Measurements from ENCODE around the gene MRPS18C. TPM values are rescaled to one million over a fixed set of nuclear protein-coding genes. Genes with fewer than 3 reads are reported as not detected.

Gene MRPS18C
- total RNA-seq, 5 donors from 2014 or later (not counting 1 experiment from before 2014, with no cell fraction given) = 11.1 to 36.2 (median 32.9) TPM

DNA sequence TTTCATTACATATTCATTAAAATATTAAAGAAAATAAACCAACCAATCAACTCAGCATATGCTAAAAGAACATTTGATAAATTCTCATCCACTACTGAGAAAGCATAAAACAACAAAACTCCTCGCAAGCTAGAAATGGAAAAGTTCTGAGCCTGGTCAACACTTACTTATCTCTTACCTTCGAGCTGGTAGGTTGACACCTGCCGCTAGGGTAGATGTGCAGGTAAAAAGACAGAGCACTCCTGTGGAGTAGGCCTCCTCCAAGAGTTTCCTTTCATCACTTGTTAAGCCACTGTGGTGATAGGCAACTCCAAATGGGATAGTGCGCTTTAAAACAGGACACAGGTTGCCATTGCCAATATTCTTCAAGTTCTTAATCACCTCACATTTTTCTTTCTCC, 19.2 kb upstream of the MRPS18C start:
- no peaks in the 10 kb centered on the region for H3K4me1 ChIP-seq (ENCODE audit: control insufficient read depth in 1 of 2, extremely low read depth in 1 of 2, insufficient read depth in 2 of 2, low read length in 2 of 2)
- peaks cover 2 to 39% of the 10 kb centered on the region in 2 donors for H3K36me3 ChIP-seq (ENCODE audit: control insufficient read depth in 2 of 2, extremely low read depth in 1 of 2, insufficient read depth in 1 of 2, low read length in 1 of 2)
- no peaks in the 10 kb centered on the region for H3K9me3 Mint-ChIP-seq
- H3K36me3 Mint-ChIP-seq = peaks cover 45% of the 10 kb centered on the region
- no peak overlapping the region for H3K4me3 Mint-ChIP-seq
- no peak for DNase-seq
- no peaks in the 10 kb centered on the region for H3K27me3 Mint-ChIP-seq
- H3K4me1 Mint-ChIP-seq = peaks cover 4 to 7% (median 7%) of the 10 kb centered on the region in 3 donors
- no peak overlapping the region for H3K4me3 ChIP-seq (ENCODE audit: control insufficient read depth in 1 of 2, extremely low read depth in 1 of 2, low read length in 1 of 2)
- CTCF ChIA-PET = no interaction called here
- no peaks in the 10 kb centered on the region for H3K9me3 ChIP-seq
- H3K27ac Mint-ChIP-seq = no peak overlapping the region
- POLR2A ChIA-PET = interaction anchor here (0.6 kb wide), 2 partner anchors 606 to 1150 kb away, joined by 9 to 16 read pairs; no protein-coding TSS in a partner anchor
- no peaks in the 10 kb centered on the region for H3K27me3 ChIP-seq (replicated peaks in 1 of 2; ENCODE audit: control insufficient read depth in 2 of 2, extremely low read depth in 1 of 2, insufficient read depth in 2 of 2, low read length in 1 of 2)
- no peak for ATAC-seq (replicated peaks in 1 of 4)
- WGBS (ENCODE audit: insufficient coverage) = 100% methylated on average over 1 of the region's 4 CpGs
- H3K27ac ChIP-seq (ENCODE audit: low read length) = no peak overlapping the region

GRCh38 chr4:83438719-83439118, 17.1 kb upstream of the MRPS18C start:
- Mint-ChIP-seq H3K27ac (no peak overlapping the region), H3K4me3 (no peak overlapping the region), H3K9me3 (no peaks in the 10 kb centered on the region), H3K4me1 (peaks cover 4 to 7% (median 5%) of the 10 kb centered on the region in 3 donors), H3K27me3 (no peaks in the 10 kb centered on the region), H3K36me3 (peaks cover 48% of the 10 kb centered on the region)
- CTCF ChIA-PET = interaction anchor here in 1 of 2 donors (0.7 to 0.9 kb wide), 2 partner anchors 19 to 1057 kb away, joined by 3 to 5 read pairs; no protein-coding TSS in a partner anchor
- Histone ChIP-seq H3K4me3 (ENCODE audit: control insufficient read depth in 1 of 2, extremely low read depth in 1 of 2, low read length in 1 of 2) (no peak overlapping the region), H3K27ac (ENCODE audit: low read length) (no peak overlapping the region), H3K27me3 (replicated peaks in 1 of 2; ENCODE audit: control insufficient read depth in 2 of 2, extremely low read depth in 1 of 2, insufficient read depth in 2 of 2, low read length in 1 of 2) (no peaks in the 10 kb centered on the region), H3K9me3 (no peaks in the 10 kb centered on the region), H3K36me3 (ENCODE audit: control insufficient read depth in 2 of 2, extremely low read depth in 1 of 2, insufficient read depth in 1 of 2, low read length in 1 of 2) (peaks cover 4 to 49% of the 10 kb centered on the region in 2 donors), H3K4me1 (ENCODE audit: control insufficient read depth in 1 of 2, extremely low read depth in 1 of 2, insufficient read depth in 2 of 2, low read length in 2 of 2) (no peaks in the 10 kb centered on the region)
- DNase-seq (no peak), ATAC-seq (replicated peaks in 1 of 4) (no peak)
- POLR2A ChIA-PET = interaction anchor here in 1 of 2 donors (0.7 kb wide), 1 partner anchor 384 kb away, joined by 4 read pairs; no protein-coding TSS in a partner anchor

DNA sequence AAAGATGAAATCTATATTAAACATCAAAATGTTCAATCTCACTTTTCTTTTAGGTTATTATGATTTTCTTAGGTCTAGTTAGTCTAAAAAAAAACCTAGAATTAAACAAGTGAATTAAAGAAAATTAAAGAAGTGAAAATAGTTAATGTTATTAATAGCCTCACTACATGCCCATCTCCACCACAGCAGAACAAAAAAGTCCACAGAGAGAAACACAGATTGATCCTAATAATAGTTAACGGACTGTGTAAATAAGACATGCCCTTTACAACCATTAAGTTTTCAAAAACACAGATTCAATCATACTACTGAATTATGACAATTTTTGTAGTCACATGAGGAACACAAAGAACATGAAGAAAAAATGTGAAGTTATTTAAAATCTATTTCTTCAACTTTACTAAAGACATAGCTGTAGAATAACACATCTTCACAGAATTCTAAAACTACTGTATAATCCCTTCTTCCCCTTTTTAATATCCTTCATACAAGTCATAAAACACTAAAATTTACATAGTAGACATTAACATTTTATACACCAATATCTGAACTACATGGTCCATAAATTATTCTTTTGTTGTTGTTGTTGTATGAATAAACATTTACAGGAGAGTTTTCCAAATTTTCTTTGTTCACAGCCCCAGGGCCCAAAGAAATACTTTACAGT, 15.6 kb upstream of the MRPS18C start:
- POLR2A ChIA-PET = interaction anchor here in 1 of 2 donors (1.2 kb wide), 1 partner anchor 9 kb away, joined by 3 read pairs; no protein-coding TSS in a partner anchor
- no peaks in the 10 kb centered on the region for H3K27me3 Mint-ChIP-seq
- H3K4me1 Mint-ChIP-seq = peaks cover 4 to 5% (median 4%) of the 10 kb centered on the region in 3 donors
- CTCF ChIA-PET = interaction anchor here (0.5 to 0.8 kb wide), 3 partner anchors 10 to 155 kb away, joined by 3 read pairs; no protein-coding TSS in a partner anchor
- Histone ChIP-seq H3K36me3 (ENCODE audit: control insufficient read depth in 2 of 2, extremely low read depth in 1 of 2, insufficient read depth in 1 of 2, low read length in 1 of 2) (peaks cover 13 to 51% of the 10 kb centered on the region in 2 donors), H3K27me3 (replicated peaks in 1 of 2; ENCODE audit: control insufficient read depth in 2 of 2, extremely low read depth in 1 of 2, insufficient read depth in 2 of 2, low read length in 1 of 2) (no peaks in the 10 kb centered on the region), H3K9me3 (no peaks in the 10 kb centered on the region), H3K27ac (ENCODE audit: low read length) (no peak overlapping the region), H3K4me3 (ENCODE audit: control insufficient read depth in 1 of 2, extremely low read depth in 1 of 2, low read length in 1 of 2) (no peak overlapping the region), H3K4me1 (ENCODE audit: control insufficient read depth in 1 of 2, extremely low read depth in 1 of 2, insufficient read depth in 2 of 2, low read length in 2 of 2) (no peaks in the 10 kb centered on the region)
- ATAC-seq (replicated peaks in 1 of 4) (no peak), DNase-seq (no peak)
- no peak overlapping the region for H3K4me3 Mint-ChIP-seq
- no CpG with 5 or more reads among the region's 1 CpG for WGBS (ENCODE audit: insufficient coverage)
- peaks cover 50% of the 10 kb centered on the region for H3K36me3 Mint-ChIP-seq
- no peaks in the 10 kb centered on the region for H3K9me3 Mint-ChIP-seq
- no peak overlapping the region for H3K27ac Mint-ChIP-seq

DNA sequence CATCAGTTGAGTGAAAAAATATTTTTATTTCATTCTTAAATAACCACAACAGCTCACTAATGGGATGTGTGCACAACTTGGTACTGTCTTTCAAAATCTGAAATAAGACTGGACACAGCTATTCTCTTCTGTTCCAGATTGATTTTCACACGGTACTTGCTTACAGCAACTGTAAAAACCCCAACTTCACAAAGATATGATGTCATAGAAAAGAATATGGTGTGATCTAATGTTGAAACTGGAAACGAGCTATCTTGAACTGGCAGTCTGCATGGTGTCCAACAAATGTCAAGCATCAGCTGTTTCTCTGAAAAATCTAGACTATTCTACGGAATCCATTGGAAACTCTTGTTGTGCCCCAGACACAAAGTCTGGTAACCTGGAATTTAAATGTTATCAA, 15.0 kb upstream of the MRPS18C start:
- DNase-seq = no peak
- 83% methylated on average over 1 of the region's 3 CpGs for WGBS (ENCODE audit: insufficient coverage)
- no peak overlapping the region for H3K4me3 ChIP-seq (ENCODE audit: control insufficient read depth in 1 of 2, extremely low read depth in 1 of 2, low read length in 1 of 2)
- no peak overlapping the region for H3K27ac ChIP-seq (ENCODE audit: low read length)
- ChIA-PET CTCF (interaction anchor here (0.5 to 0.8 kb wide), 4 partner anchors 20 to 156 kb away, joined by 3 to 4 read pairs (median 3); no protein-coding TSS in a partner anchor), POLR2A (interaction anchor here (0.5 to 1.2 kb wide), 4 partner anchors 8 to 331 kb away, joined by 3 to 6 read pairs (median 4); no protein-coding TSS in a partner anchor)
- Mint-ChIP-seq H3K9me3 (no peaks in the 10 kb centered on the region), H3K4me3 (no peak overlapping the region), H3K36me3 (peaks cover 46% of the 10 kb centered on the region), H3K27ac (no peak overlapping the region), H3K4me1 (peaks cover 0 to 2% (median 1%) of the 10 kb centered on the region in 3 donors), H3K27me3 (no peaks in the 10 kb centered on the region)
- no peaks in the 10 kb centered on the region for H3K4me1 ChIP-seq (ENCODE audit: control insufficient read depth in 1 of 2, extremely low read depth in 1 of 2, insufficient read depth in 2 of 2, low read length in 2 of 2)
- H3K36me3 ChIP-seq (ENCODE audit: control insufficient read depth in 2 of 2, extremely low read depth in 1 of 2, insufficient read depth in 1 of 2, low read length in 1 of 2) = peaks cover 15 to 56% of the 10 kb centered on the region in 2 donors
- no peaks in the 10 kb centered on the region for H3K27me3 ChIP-seq (replicated peaks in 1 of 2; ENCODE audit: control insufficient read depth in 2 of 2, extremely low read depth in 1 of 2, insufficient read depth in 2 of 2, low read length in 1 of 2)
- ATAC-seq (replicated peaks in 1 of 4) = no peak
- H3K9me3 ChIP-seq = no peaks in the 10 kb centered on the region

DNA sequence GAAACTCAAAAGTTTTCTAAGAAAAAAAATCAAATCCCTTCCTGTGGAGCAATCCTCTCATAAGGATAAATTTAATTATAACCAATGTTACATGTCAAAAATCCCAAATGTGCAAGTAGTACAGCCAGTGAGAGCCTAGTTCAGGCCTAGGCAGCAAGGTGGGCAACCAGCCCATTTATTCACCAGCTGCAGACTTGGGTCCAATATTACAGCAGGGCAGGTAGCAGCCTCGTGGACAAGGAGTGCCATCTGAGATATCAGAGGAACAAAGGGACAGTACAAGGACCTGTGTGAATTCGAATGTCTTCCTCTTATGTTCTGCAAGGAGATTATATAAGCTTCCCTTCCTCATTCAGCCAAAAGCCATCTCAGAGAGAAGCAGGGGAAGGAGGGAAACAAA, 6.8 kb upstream of the MRPS18C start:
- Mint-ChIP-seq H3K36me3 (peaks cover 36% of the 10 kb centered on the region), H3K4me3 (no peak overlapping the region), H3K27me3 (no peaks in the 10 kb centered on the region), H3K27ac (peak overlapping the region in 1 of 2 donors; percentile 34), H3K4me1 (peaks cover 21 to 32% (median 31%) of the 10 kb centered on the region in 3 donors), H3K9me3 (no peaks in the 10 kb centered on the region)
- no peaks in the 10 kb centered on the region for H3K27me3 ChIP-seq (replicated peaks in 1 of 2; ENCODE audit: control insufficient read depth in 2 of 2, extremely low read depth in 1 of 2, insufficient read depth in 2 of 2, low read length in 1 of 2)
- peaks cover 0 to 3% of the 10 kb centered on the region in 2 experiments for H3K4me1 ChIP-seq (ENCODE audit: control insufficient read depth in 1 of 2, extremely low read depth in 1 of 2, insufficient read depth in 2 of 2, low read length in 2 of 2)
- DNase-seq (no peak), ATAC-seq (replicated peaks in 1 of 4) (no peak)
- 100% methylated on average over 1 of the region's 2 CpGs for WGBS (ENCODE audit: insufficient coverage)
- no peak overlapping the region for H3K27ac ChIP-seq (ENCODE audit: low read length)
- H3K9me3 ChIP-seq = no peaks in the 10 kb centered on the region
- peaks cover 8 to 42% of the 10 kb centered on the region in 2 donors for H3K36me3 ChIP-seq (ENCODE audit: control insufficient read depth in 2 of 2, extremely low read depth in 1 of 2, insufficient read depth in 1 of 2, low read length in 1 of 2)
- POLR2A ChIA-PET = interaction anchor here in 1 of 2 donors (1.1 kb wide), 1 partner anchor 9 kb away, joined by 3 read pairs; no protein-coding TSS in a partner anchor
- CTCF ChIA-PET = interaction anchor here in 1 of 2 donors (0.7 kb wide), 2 partner anchors 180 to 425 kb away, joined by 5 read pairs; no protein-coding TSS in a partner anchor
- no peak overlapping the region for H3K4me3 ChIP-seq (ENCODE audit: control insufficient read depth in 1 of 2, extremely low read depth in 1 of 2, low read length in 1 of 2)

GRCh38 chr4:83454686-83455085, 1.2 kb upstream of the MRPS18C start:
- Histone ChIP-seq H3K27me3 (replicated peaks in 1 of 2; ENCODE audit: control insufficient read depth in 2 of 2, extremely low read depth in 1 of 2, insufficient read depth in 2 of 2, low read length in 1 of 2) (no peaks in the 10 kb centered on the region), H3K36me3 (ENCODE audit: control insufficient read depth in 2 of 2, extremely low read depth in 1 of 2, insufficient read depth in 1 of 2, low read length in 1 of 2) (peaks cover 0 to 38% of the 10 kb centered on the region in 2 donors), H3K4me1 (ENCODE audit: control insufficient read depth in 1 of 2, extremely low read depth in 1 of 2, insufficient read depth in 2 of 2, low read length in 2 of 2) (peaks cover 15 to 17% of the 10 kb centered on the region in 2 experiments), H3K4me3 (ENCODE audit: control insufficient read depth in 1 of 2, extremely low read depth in 1 of 2, low read length in 1 of 2) (peak overlapping the region; percentile 81 to 95), H3K27ac (ENCODE audit: low read length) (peak overlapping the region; percentile 96), H3K9me3 (no peaks in the 10 kb centered on the region)
- H3K4me3 Mint-ChIP-seq = peak overlapping the region; percentile 98 to 100 (median 100)
- H3K4me1 Mint-ChIP-seq = peaks cover 48 to 65% (median 62%) of the 10 kb centered on the region in 3 donors
- no peak for ATAC-seq (replicated peaks in 1 of 4)
- H3K27ac Mint-ChIP-seq = peak overlapping the region; percentile 100
- ChIA-PET POLR2A (interaction anchor here (0.6 to 1.7 kb wide), 3 partner anchors 31 to 558 kb away, joined by 3 to 6 read pairs (median 4); partner anchors contain the start of gene ABRAXAS1 (in 1 of the 2)), CTCF (interaction anchor here (0.6 to 2.6 kb wide), 5 partner anchors 16 to 420 kb away, joined by 3 to 8 read pairs (median 4); partner anchors contain the start of genes ABRAXAS1 (in 1 of the 2) and COPS4 (in 1 of the 2))
- H3K36me3 Mint-ChIP-seq = peaks cover 37% of the 10 kb centered on the region
- no peaks in the 10 kb centered on the region for H3K9me3 Mint-ChIP-seq
- H3K27me3 Mint-ChIP-seq = no peaks in the 10 kb centered on the region
- peak in 4 of 35 experiments; percentile 2 to 32 (median 7) for DNase-seq
- WGBS (ENCODE audit: insufficient coverage) = 17% methylated on average over 4 of the region's 6 CpGs
